GM10847 (cell line): ENCODE measurements around the gene COX19.

Experiments
- POLR2A ChIP-seq: IDR thresholded peaks from 2 replicates; pipeline ENCODE4 v1.6.1; 2011; ENCODE audit not compliant: insufficient read length; ENCODE audit errors: extremely low read depth

Gene COX19

GRCh38 chr7:999149-999879 lies 24.0 kb upstream of the COX19 start:
- TF ChIP-seq POLR2A, result no peak

GRCh38 chr7:997404-998395 lies 22.4 kb upstream of the COX19 start:
- TF ChIP-seq POLR2A, result no peak

DNA sequence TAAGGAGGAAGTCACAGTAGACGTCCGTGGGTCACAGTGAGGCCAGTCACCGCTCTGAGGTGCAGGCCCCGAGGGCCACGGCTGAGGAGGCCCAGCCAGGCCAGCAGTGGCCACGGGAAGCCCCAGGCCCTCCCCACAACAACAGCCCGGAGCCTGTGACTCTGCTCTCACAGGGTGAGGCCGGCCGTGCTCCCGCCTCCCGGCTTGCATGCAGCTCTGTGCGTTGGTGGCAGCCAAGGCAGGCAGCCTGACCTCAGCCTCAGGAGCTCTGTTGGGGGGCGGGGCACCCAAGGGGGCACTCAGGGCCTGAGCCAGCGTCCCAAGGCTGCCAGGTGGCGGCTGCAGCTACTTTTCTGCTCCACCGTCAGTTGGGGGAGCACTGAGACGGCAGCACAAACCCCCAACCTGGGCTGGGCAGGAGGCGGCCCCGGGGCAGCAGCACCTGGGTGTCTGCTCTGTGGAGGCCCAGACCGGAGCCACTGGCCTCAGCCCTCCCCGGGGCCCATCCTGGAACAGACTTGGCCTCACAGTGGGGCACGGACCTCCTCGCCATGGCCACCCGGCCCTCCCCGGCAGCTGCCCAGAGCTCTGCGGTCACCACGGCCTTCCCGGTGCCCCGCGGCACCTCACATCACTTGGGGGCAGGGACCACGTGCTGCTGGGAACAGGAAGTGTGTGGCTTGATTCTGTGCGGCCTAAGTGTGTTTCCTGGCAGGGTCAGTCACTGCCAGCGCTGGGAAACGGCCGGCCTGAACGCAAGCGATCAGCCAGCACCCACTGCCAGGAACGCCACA lies 20.9 kb upstream of the COX19 start:
- no peak for TF ChIP-seq POLR2A

- TF ChIP-seq POLR2A, result no peak
These were observed 20.2 kb upstream of the COX19 start for GRCh38 chr7:995571-995970.

GRCh38 chr7:994592-995308 lies 19.4 kb upstream of the COX19 start:
- TF ChIP-seq POLR2A, result no peak

GRCh38 chr7:992709-993607 lies 17.6 kb upstream of the COX19 start:
- TF ChIP-seq POLR2A, result no peak

- TF ChIP-seq POLR2A, result no peak
These were observed 16.6 kb upstream of the COX19 start for GRCh38 chr7:991729-992656.

DNA sequence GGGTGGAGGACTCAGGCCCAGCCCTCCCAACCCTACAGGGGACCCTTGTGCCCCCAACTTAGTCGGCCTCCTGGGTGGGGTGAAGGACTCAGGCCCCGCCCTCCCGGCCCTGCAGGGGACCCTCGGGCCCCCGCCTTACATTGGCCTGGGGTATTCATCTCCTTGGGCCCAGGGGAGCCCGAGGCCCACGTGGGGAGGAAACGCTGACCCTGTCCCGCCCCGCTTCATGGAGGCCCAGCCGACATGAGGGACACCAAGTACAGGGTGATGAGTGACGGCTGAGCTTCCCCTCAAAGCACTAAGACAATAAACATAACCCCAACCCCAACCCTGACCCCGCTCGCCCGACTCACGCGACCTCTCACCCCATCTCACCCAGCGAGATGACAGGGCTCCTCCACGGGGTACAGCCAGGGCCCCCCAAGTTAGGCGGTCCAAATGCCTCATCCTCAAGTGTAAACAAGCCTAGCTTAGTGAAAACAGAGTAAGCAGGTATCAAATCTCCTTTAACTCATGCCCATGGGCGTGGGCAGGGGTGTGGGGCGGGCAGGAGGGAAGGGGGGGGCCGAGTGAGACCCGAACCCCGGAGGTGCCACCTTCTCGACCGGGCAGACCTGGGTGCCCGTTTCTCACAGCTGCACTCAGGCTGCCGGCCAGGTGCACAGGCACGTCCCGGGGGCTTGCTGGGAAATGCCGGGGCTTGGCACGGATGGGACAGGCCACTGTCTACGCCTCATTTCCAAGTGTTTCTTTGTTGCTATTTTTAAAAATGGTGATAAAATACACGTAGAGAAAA lies 15.8 kb upstream of the COX19 start:
- TF ChIP-seq POLR2A, result no peak

DNA sequence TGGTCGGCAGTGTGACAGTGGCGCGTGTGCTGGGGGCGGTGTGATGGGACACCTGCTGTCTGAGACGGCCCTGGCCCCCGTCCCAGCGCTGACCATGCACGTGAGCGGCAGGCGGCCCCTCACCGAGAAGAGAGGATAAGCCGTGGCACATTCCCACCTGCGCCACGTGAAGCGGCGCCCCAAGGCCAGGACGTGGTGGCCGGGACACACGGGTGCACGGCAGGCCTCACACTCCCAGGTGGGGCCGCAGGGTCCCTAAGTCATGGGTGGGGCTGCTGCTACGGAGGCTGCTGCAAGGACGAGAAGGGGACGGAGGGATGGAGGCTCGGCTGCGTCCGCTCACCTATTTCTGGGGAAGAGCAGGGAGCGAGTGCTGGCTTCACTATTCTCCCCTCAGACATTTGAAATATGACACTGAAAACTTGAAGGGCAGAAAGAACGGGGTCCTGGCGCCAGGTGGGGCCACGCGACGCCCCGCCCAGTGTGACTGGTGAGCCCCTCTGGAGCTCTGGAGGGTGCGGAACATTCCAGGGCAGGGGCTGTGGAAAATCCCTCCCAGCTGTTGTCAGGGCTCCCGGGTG lies 15.1 kb upstream of the COX19 start:
- no peak for TF ChIP-seq POLR2A

- no peak for TF ChIP-seq POLR2A
These were observed 13.7 kb upstream of the COX19 start for GRCh38 chr7:988963-989529.

GRCh38 chr7:988426-988911 lies 13.1 kb upstream of the COX19 start:
- no peak for TF ChIP-seq POLR2A
